Skeletal muscle satellite cell (primary cell): ENCODE results near the gene TTC33.
"Not testable (repeated sequence)": the region's sequence is repeated elsewhere in the genome, so short reads cannot be mapped to it uniquely, and the experiment has no call there.

ENCODE experiments used
- H3K27me3 ChIP-seq: 2 replicates; pipeline ENCODE4 v1.7.0; 2013; ENCODE audit warnings: low read length; ENCODE audit not compliant: control insufficient read depth, insufficient read depth
- H3K36me3 ChIP-seq: 2 replicates; pipeline ENCODE4 v1.7.0; 2013; ENCODE audit warnings: mild to moderate bottlenecking, control low read depth, low read length; ENCODE audit not compliant: insufficient read depth
- H3K4me1 ChIP-seq: 2 replicates; pipeline ENCODE4 v1.7.0; 2013; ENCODE audit warnings: low read length; ENCODE audit not compliant: control insufficient read depth, insufficient read depth
- H3K4me2 ChIP-seq: 2 replicates; pipeline ENCODE4 v1.7.0; 2013; ENCODE audit warnings: mild to moderate bottlenecking, low read length
- H3K4me3 ChIP-seq: 2 replicates; pipeline ENCODE4 v1.7.0; 2013; ENCODE audit warnings: low read length
- H3K9ac ChIP-seq: 2 replicates; pipeline ENCODE4 v1.7.0; 2013; ENCODE audit warnings: mild to moderate bottlenecking, low read depth, low read length, moderate library complexity
- H3K9me3 ChIP-seq: replicated peaks from 2 replicates; pipeline ENCODE4 v1.7.0; 2013; ENCODE audit warnings: mild to moderate bottlenecking, control low read depth, low read length

The TTC33 gene

DNA sequence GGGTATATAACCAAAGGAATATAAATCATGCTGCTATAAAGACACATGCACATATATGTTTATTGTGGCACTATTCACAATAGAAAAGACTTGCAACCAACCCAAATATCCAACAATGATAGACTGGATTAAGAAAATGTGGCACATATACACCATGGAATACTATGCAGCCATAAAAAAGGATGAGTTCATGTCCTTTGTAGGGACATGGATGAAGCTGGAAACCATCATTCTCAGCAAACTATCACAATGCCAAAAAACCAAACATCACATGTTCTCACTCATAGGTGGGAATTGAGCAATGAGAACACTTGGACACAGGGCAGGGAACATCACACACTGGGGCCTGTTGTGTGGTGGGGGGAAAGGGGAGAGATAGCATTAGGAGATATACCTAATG lies 45.2 kb downstream of the TTC33 start:
- not testable (repeated sequence) for H3K4me2 ChIP-seq, H3K4me1 ChIP-seq, H3K27me3 ChIP-seq, H3K9me3 ChIP-seq, H3K9ac ChIP-seq, H3K36me3 ChIP-seq, H3K4me3 ChIP-seq

DNA sequence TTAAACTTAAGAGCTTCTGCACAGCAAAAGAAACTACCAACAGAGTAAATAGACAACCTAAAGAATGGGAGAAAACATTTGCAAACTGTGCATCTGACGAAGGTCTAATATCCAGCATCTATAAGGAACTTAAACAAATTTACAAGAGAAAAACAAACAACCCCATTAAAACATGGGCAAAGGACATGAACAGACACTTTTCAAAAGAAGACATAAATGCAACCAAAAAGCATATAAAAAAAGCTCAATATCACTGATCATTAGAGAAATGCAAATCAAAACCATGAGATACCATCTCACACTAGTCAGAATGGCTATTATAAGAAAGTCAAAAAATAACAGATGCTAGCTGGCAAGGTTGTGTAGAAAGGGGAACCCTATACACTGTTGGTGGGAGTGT lies 50.3 kb downstream of the TTC33 start:
- not testable (repeated sequence) for H3K9me3 ChIP-seq, H3K4me3 ChIP-seq, H3K27me3 ChIP-seq, H3K36me3 ChIP-seq, H3K9ac ChIP-seq, H3K4me1 ChIP-seq, H3K4me2 ChIP-seq

DNA sequence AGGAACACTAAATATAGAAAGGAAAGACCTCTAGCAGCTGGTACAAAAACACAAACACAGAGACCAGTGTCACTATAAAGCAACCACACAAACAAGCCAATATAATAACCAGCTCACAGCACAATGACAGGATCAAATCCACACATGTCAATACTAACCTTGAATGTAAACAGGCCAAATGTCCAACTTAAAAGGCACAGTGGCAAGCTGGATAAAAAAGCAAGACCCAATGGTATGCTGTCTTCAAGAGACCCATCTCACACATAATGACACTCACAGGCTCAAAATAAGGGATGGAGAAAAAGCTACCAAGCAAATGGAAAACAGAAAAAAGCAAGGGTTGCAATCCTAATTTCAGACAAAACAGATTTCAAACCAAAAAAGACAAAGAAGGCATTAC lies 53.7 kb downstream of the TTC33 start:
- H3K9ac ChIP-seq, H3K36me3 ChIP-seq, H3K9me3 ChIP-seq, H3K27me3 ChIP-seq, H3K4me2 ChIP-seq, H3K4me1 ChIP-seq, H3K4me3 ChIP-seq: not testable (repeated sequence)

DNA sequence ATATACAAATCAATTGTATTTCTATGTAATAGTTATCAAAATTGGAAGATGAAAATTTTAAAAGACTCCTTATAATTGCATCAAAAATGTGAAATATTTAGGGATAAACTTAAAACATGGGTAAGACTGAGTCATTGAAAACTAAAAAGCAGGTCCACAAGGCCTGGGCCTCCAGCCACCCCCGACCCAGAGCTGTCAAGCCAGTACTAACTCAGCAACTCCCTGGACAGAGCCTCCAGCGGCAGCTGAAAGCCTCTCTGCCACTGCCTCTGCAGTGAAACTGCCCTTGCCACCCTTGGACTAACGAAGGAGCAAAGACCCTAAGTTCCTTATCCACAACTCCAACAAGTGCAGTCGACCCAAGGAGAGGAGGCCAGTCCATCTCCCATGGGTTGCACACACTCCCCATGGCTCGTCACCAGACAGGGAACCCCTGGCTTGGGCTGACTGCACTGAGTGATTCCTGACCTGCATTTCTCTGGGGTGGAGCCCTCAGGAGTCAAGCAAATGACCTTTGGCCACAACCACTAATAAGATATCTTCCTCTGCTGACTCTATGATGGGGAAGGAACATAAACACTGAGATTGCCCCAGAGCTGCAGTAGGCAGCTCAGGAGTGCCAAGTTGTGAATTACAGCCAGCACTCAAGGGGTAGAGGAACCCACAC lies 55.5 kb downstream of the TTC33 start:
- Histone ChIP-seq H3K4me3 (no peak overlapping the region), H3K36me3 (peaks cover 10% of the 10 kb centered on the region), H3K9me3 (no peaks in the 10 kb centered on the region), H3K4me1 (no peaks in the 10 kb centered on the region), H3K9ac (no peak overlapping the region), H3K4me2 (no peak overlapping the region), H3K27me3 (no peaks in the 10 kb centered on the region)

DNA sequence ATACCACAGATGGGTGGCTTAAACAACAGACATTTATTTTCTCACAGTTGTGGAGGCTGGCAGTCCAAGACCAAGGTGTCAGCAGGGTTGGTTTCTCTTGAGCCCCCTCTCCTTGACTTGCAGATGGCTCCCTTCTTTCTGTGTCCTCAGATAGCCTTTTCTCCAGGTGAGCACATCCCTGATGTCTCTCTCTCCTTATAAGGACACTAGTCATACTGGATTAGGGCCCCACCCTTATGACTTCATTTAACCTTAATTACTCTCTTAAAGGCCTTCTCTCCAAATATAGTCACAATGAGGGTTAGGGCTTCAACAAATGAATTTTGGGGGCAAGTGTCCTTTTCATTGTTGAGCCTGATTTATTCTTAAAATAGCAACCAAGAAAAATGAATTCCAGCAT lies 61.3 kb downstream of the TTC33 start:
- Histone ChIP-seq H3K9me3 (no peaks in the 10 kb centered on the region), H3K4me1 (peaks cover 11% of the 10 kb centered on the region), H3K9ac (no peak overlapping the region), H3K27me3 (no peaks in the 10 kb centered on the region), H3K36me3 (peaks cover 45% of the 10 kb centered on the region), H3K4me2 (no peak overlapping the region), H3K4me3 (no peak overlapping the region)

DNA sequence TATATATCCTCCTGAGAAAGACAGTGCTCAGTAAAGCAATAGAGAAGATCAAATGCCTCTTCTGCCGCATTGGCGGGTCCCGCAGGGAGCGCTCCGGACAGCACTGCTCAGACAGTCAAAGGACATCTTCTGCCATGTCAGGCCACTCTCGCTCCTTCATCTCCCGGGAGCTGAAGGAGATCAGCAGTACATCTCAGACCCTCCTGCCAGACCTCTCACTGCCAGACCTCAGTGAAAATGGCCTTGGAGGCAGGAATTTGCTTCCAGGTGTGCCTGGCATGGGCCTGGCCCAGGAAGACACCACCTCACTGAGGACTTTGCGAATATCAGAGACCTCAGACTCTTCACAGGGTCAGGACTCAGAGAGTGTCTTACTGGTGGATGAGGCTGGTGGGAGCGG lies 63.9 kb downstream of the TTC33 start:
- Histone ChIP-seq H3K27me3 (no peaks in the 10 kb centered on the region), H3K9ac (no peak overlapping the region), H3K36me3 (peaks cover 62% of the 10 kb centered on the region), H3K4me1 (peaks cover 32% of the 10 kb centered on the region), H3K4me2 (no peak overlapping the region), H3K4me3 (no peak overlapping the region), H3K9me3 (no peaks in the 10 kb centered on the region)

DNA sequence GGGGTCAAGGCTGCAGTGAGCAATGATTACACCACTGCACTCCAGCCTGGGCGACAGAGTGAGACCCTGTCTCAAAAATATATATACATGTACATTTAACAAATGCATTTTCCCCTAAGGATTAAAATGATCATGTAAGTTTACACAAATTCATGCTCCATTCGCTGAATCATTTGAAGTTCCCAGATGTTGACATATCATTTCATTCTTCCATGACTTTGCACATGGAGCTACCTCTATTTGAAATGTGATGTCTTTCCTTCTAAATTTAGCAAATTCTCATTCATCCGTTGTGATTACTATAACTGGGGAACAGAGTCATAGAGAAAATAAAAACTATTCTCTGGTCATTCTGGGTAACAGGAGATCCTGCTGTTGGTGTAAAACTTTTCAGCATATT lies 65.5 kb downstream of the TTC33 start:
- Histone ChIP-seq H3K36me3 (peaks cover 62% of the 10 kb centered on the region), H3K27me3 (no peaks in the 10 kb centered on the region), H3K4me2 (no peak overlapping the region), H3K4me1 (peaks cover 46% of the 10 kb centered on the region), H3K4me3 (no peak overlapping the region), H3K9ac (no peak overlapping the region), H3K9me3 (no peaks in the 10 kb centered on the region)

DNA sequence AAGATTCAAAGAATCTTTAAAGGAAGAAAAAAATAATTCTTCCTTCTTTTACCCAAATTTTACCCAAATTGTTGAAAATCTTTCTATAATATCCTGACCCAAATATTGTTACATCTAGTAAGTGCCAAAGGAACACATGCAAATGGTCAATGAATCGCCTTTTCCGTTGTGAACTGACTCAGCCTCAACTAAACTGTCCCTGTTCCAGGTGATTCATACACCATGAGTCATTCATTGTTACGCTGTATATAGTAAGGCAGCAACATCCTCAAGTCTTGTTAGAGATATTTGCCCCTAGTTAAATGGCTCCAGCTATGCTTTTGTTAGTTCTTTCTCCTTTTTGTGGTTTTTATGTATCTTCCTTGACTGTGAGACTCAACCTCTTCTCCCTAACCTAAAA lies 66.3 kb downstream of the TTC33 start:
- Histone ChIP-seq H3K4me1 (peaks cover 53% of the 10 kb centered on the region), H3K36me3 (peaks cover 57% of the 10 kb centered on the region), H3K9ac (peak overlapping the region; percentile 71)

DNA sequence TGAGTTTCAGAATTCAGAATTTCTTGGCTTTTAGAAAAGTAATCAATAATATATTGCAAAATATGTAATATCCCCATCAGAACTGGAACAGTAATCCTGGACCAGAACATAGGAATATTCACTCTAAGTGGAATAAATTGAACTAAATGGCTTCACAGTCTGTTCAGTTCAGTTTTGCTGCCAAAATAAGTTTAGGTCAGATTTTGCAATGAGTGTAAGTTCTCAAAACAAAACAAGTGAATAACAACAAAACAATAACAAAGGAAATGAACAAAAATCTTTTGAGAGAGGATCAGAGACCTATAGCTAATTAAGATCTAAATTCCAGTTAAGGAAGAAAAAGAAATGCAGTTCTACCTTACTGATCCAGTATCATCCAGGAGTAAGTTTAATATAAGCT lies 66.8 kb downstream of the TTC33 start:
- H3K4me3 ChIP-seq = no peak overlapping the region
- peaks cover 52% of the 10 kb centered on the region for H3K36me3 ChIP-seq
- peaks cover 53% of the 10 kb centered on the region for H3K4me1 ChIP-seq

More for the DNA sequence above, 66.3 kb downstream of the TTC33 start:
- no peaks in the 10 kb centered on the region for H3K27me3 ChIP-seq
- H3K9me3 ChIP-seq = no peaks in the 10 kb centered on the region
- peak overlapping the region; percentile 73 for H3K4me2 ChIP-seq
- no peak overlapping the region for H3K4me3 ChIP-seq

DNA sequence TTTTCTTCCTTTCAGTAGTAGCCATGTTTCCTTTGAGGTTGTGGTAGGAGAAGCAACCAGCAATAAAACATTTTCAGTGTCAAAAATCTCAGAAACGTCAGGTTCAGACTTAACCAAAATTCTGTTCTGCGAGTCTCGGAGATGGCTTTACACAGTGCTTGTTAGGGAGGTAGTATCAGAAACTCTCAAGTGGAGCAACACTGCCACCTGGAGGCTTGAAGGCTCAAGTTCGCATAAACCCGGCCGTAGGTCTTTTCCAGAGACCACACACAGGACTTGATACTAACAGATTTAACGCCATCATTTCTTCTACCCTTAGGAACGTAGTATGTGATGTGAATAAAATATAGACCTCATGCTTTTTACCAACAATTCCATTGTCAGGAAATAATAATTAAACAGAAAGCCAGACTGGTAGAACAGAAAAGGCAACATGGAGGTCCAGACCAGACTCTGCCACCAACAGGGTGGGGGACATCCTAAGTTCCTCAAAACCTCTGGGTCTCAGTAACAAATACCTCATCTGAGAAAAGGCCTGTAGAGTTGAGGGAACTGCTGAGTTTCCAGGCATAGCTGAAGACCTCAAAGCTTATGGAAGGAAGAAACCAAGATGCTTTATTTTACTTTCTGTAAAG lies 67.5 kb downstream of the TTC33 start:
- Histone ChIP-seq H3K36me3 (peaks cover 52% of the 10 kb centered on the region), H3K4me1 (peaks cover 53% of the 10 kb centered on the region), H3K27me3 (no peaks in the 10 kb centered on the region), H3K4me3 (peak overlapping the region; percentile 25), H3K4me2 (peak overlapping the region; percentile 73), H3K9ac (peak overlapping the region; percentile 71), H3K9me3 (no peaks in the 10 kb centered on the region)

More for the DNA sequence above, 66.8 kb downstream of the TTC33 start:
- H3K9me3 ChIP-seq = no peaks in the 10 kb centered on the region
- peak overlapping the region; percentile 71 for H3K9ac ChIP-seq
- H3K4me2 ChIP-seq = peak overlapping the region; percentile 73
- no peaks in the 10 kb centered on the region for H3K27me3 ChIP-seq

DNA sequence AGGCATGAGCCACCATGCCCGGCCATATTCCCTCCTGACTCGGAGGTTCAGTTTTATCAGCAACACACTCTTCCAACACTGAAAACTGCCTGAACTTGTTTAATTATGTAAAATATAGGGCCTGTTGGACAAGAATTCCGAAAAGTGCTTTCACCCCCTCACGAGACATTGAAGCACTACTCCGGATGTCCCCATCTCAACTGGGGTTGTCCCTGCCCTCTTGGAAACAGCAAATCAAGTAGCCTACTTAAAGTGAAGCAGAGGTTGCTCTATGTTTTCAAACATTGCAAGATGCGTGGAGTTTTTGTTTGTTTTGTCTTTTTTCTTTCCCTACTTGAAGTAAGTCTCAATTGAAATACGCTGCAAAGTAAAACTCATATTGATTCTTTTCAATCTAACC lies 68.4 kb downstream of the TTC33 start:
- peaks cover 50% of the 10 kb centered on the region for H3K36me3 ChIP-seq
- H3K27me3 ChIP-seq = no peaks in the 10 kb centered on the region
- peak overlapping the region; percentile 62 for H3K9ac ChIP-seq
- H3K4me1 ChIP-seq = peaks cover 53% of the 10 kb centered on the region
- no peaks in the 10 kb centered on the region for H3K9me3 ChIP-seq
- peak overlapping the region; percentile 43 for H3K4me3 ChIP-seq
- H3K4me2 ChIP-seq = peak overlapping the region; percentile 71

DNA sequence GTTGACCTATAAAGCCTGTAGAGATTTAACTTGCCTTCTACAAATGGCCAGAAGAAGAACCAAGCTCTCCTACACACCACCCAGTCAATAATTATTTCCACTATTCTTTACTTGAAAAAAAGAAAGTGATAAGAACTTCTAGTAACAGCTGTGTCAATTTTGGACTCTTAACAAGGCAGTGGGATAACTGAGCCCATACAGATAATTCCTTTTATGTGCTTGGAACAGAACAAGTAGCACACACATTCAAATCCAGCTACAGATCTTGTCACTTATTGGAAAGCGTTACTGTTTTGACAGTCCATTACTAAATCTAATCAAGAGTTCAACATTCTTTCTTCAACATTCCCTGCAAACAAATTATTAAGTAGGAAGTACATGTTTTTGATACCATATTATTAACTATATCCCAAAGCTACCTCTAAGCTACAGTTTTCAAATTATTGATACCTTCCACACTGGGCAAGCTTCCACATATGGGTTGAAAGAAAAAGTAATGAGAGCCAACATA lies 69.7 kb downstream of the TTC33 start:
- Histone ChIP-seq H3K4me1 (peaks cover 53% of the 10 kb centered on the region), H3K4me2 (peak overlapping the region; percentile 84), H3K27me3 (no peaks in the 10 kb centered on the region), H3K36me3 (peaks cover 53% of the 10 kb centered on the region), H3K9me3 (no peaks in the 10 kb centered on the region), H3K9ac (peak overlapping the region; percentile 57), H3K4me3 (peak overlapping the region; percentile 41)
